Measurements from ENCODE around the gene CTNNAL1.

- TF ChIP-seq, protein P1, sequence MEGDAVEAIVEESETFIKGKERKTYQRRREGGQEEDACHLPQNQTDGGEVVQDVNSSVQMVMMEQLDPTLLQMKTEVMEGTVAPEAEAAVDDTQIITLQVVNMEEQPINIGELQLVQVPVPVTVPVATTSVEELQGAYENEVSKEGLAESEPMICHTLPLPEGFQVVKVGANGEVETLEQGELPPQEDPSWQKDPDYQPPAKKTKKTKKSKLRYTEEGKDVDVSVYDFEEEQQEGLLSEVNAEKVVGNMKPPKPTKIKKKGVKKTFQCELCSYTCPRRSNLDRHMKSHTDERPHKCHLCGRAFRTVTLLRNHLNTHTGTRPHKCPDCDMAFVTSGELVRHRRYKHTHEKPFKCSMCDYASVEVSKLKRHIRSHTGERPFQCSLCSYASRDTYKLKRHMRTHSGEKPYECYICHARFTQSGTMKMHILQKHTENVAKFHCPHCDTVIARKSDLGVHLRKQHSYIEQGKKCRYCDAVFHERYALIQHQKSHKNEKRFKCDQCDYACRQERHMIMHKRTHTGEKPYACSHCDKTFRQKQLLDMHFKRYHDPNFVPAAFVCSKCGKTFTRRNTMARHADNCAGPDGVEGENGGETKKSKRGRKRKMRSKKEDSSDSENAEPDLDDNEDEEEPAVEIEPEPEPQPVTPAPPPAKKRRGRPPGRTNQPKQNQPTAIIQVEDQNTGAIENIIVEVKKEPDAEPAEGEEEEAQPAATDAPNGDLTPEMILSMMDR (IDR thresholded peaks at IDR 0.05): no peak
- TF ChIP-seq TAF1 (IDR thresholded peaks at IDR 0.05; ENCODE audit: borderline replicate concordance, low read depth, low read length) (no peak), MXI1 (IDR thresholded peaks at IDR 0.05; ENCODE audit: low read depth, low read length) (no peak), FOSL2 (IDR thresholded peaks at IDR 0.05; ENCODE audit: borderline replicate concordance, low read depth) (no peak), NRF1 (IDR thresholded peaks at IDR 0.05; ENCODE audit: low read depth, low read length) (no peak), TCF12 (IDR thresholded peaks at IDR 0.05) (no peak), EP300 (IDR thresholded peaks at IDR 0.05; ENCODE audit: borderline replicate concordance in 1 of 2, low read depth in 1 of 2, low read length in 1 of 2) (no peak)
- TF ChIP-seq, protein P2, sequence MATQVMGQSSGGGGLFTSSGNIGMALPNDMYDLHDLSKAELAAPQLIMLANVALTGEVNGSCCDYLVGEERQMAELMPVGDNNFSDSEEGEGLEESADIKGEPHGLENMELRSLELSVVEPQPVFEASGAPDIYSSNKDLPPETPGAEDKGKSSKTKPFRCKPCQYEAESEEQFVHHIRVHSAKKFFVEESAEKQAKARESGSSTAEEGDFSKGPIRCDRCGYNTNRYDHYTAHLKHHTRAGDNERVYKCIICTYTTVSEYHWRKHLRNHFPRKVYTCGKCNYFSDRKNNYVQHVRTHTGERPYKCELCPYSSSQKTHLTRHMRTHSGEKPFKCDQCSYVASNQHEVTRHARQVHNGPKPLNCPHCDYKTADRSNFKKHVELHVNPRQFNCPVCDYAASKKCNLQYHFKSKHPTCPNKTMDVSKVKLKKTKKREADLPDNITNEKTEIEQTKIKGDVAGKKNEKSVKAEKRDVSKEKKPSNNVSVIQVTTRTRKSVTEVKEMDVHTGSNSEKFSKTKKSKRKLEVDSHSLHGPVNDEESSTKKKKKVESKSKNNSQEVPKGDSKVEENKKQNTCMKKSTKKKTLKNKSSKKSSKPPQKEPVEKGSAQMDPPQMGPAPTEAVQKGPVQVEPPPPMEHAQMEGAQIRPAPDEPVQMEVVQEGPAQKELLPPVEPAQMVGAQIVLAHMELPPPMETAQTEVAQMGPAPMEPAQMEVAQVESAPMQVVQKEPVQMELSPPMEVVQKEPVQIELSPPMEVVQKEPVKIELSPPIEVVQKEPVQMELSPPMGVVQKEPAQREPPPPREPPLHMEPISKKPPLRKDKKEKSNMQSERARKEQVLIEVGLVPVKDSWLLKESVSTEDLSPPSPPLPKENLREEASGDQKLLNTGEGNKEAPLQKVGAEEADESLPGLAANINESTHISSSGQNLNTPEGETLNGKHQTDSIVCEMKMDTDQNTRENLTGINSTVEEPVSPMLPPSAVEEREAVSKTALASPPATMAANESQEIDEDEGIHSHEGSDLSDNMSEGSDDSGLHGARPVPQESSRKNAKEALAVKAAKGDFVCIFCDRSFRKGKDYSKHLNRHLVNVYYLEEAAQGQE (IDR thresholded peaks at IDR 0.05; ENCODE audit: low read depth, low read length): no peak
- TF ChIP-seq, protein P3, sequence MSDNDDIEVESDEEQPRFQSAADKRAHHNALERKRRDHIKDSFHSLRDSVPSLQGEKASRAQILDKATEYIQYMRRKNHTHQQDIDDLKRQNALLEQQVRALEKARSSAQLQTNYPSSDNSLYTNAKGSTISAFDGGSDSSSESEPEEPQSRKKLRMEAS (IDR thresholded peaks at IDR 0.05; ENCODE audit: low read depth): no peak
Observed at GRCh38 chr9:109036744-109037680, 23.7 kb upstream of the CTNNAL1 start.

Data from SK-N-SH (cell line).